Epithelial cell of esophagus (primary cell): ENCODE results near the gene NUDT5.
A peak's percentile ranks its signal among the peaks of the same experiment; 100 is the strongest.

Experiments
- DNase-seq: peaks from one replicate; pipeline ENCODE4 v3.0.0; 2010; ENCODE audit warnings: low read depth
- H3K4me3 ChIP-seq: 2 replicates; pipeline ENCODE4 v1.5.1; 2011; ENCODE audit warnings: mild to moderate bottlenecking, low read length, control low read depth
- CTCF ChIP-seq: IDR thresholded peaks from 2 replicates; pipeline ENCODE4 v1.5.1; 2011; ENCODE audit warnings: low read depth, mild to moderate bottlenecking, low read length, control low read depth, inconsistent platforms; ENCODE audit not compliant: insufficient read depth; ENCODE audit errors: missing control alignments

NUDT5 gene

GRCh38 chr10:12144538-12144937 is 51.2 kb downstream of the NUDT5 start:
- TF ChIP-seq CTCF, result no peak
- no peak for DNase-seq
- no peak overlapping the region for H3K4me3 ChIP-seq

GRCh38 chr10:12140038-12140437 is 55.7 kb downstream of the NUDT5 start:
- TF ChIP-seq CTCF, result no peak

GRCh38 chr10:12135631-12136030 is 60.1 kb downstream of the NUDT5 start:
- no peak overlapping the region for H3K4me3 ChIP-seq
- no peak for TF ChIP-seq CTCF
- no peak for DNase-seq

More at GRCh38 chr10:12140038-12140437, 55.7 kb downstream of the NUDT5 start:
- DNase-seq, result no peak
- no peak overlapping the region for H3K4me3 ChIP-seq

GRCh38 chr10:12130237-12130872 is 65.3 kb downstream of the NUDT5 start:
- peak; percentile 63 for DNase-seq
- H3K4me3 ChIP-seq, result peak overlapping the region; percentile 77
- TF ChIP-seq CTCF, result peak; percentile 36

- H3K4me3 ChIP-seq, result peak within 1 kb of the TSS; percentile 77
- TF ChIP-seq CTCF, result no peak
- peak; percentile 93 for DNase-seq
Measured at GRCh38 chr10:12129222-12130111, 66.2 kb downstream of the NUDT5 start, which contains the start of gene SEC61A2. TSS of gene SEC61A2 (plus strand) at chr10:12129677. CDS start at chr10:12129788, 111 bp downstream.

- DNase-seq, result no peak
- no peak overlapping the region for H3K4me3 ChIP-seq
- TF ChIP-seq CTCF, result no peak
Measured at GRCh38 chr10:12121673-12122072, 74.0 kb downstream of the NUDT5 start.
